Mucosa of descending colon (tissue), 3 donors: ENCODE data around the gene IMMP2L. TPM values are rescaled to one million over a fixed set of nuclear protein-coding genes. Genes with fewer than 3 reads are reported as not detected.

Source experiments
- ATAC-seq: fragments of 200-7000 bp; cut with Tn5 transposase; one replicate; pipeline ENCODE4 v1.9.1; 2020; ENCODE audit warnings: mild to moderate bottlenecking, moderate library complexity
- DNase-seq, 3 donors: peaks; one replicate each; pipeline ENCODE4 v3.0.0-alpha.2; 2020
- H3K36me3 ChIP-seq: fragments of 200-600 bp; one replicate; pipeline ENCODE4 v1.8.0; 2021; ENCODE audit warnings: low read depth, mild to moderate bottlenecking
- H3K4me1 ChIP-seq: fragments of 200-600 bp; one replicate; pipeline ENCODE4 v1.8.0; 2021; ENCODE audit warnings: low read depth, mild to moderate bottlenecking
- H3K4me3 ChIP-seq: fragments of 200-600 bp; one replicate; pipeline ENCODE4 v1.8.0; 2021; ENCODE audit warnings: mild to moderate bottlenecking
- H3K9me3 ChIP-seq: fragments of 200-600 bp; one replicate; pipeline ENCODE4 v1.8.0; 2021; ENCODE audit warnings: mild to moderate bottlenecking
- CTCF ChIP-seq: fragments of 200-600 bp; IDR thresholded peaks from one replicate; pipeline ENCODE4 v1.8.0; 2022; ENCODE audit warnings: antibody characterized with exemption, mild to moderate bottlenecking
- intact Hi-C, 2 donors: fragments of 100-400 bp; cut with DNase I in 1 of 2; cut with micrococcal nuclease in 1 of 2; formaldehyde crosslinking; loops; one replicate each; pipeline versions ENCODE4 v1.11.0 to v1.11.1; 2022; cut with DNase I, micrococcal nuclease
- total RNA-seq, 3 donors: library from RNA; stranded (reverse); fragmentation: NEBNext Ultra II Directional in 2 of 3; extraction: Animal tissue kit (Norgen Biotek cat#: 25700) in 2 of 3; gene quantifications; one replicate each; pipeline versions ENCODE4 v1.2.1 to v1.2.4, GENCODE V29; 2021 to 2023
- donor health status: DM: no; HTN: no; CAD: no; lungs with moderate emphysema.
- donor health status: DM: no; HTN: no; CAD: no.
- donor health status: DM: no; HTN: yes; CAD: no.

IMMP2L gene
- total RNA-seq, 3 donors from 2014 or later, result 12.1 to 20.7 (median 17.7) TPM

- H3K36me3 ChIP-seq, result no peaks in the 10 kb centered on the region
- ATAC-seq (no peak), DNase-seq (no peak)
- no peaks in the 10 kb centered on the region for H3K4me1 ChIP-seq
- no peak for TF ChIP-seq CTCF
- no peaks in the 10 kb centered on the region for H3K9me3 ChIP-seq
- intact Hi-C loops, result no loop called here
- no peak overlapping the region for H3K4me3 ChIP-seq
These were observed 685.3 kb downstream of the IMMP2L start for GRCh38 chr7:110877016-110877415.

- H3K4me3 ChIP-seq, result no peak overlapping the region
- no peaks in the 10 kb centered on the region for H3K36me3 ChIP-seq
- no peaks in the 10 kb centered on the region for H3K9me3 ChIP-seq
- no peak for DNase-seq
- no peak for ATAC-seq
- no peaks in the 10 kb centered on the region for H3K4me1 ChIP-seq
- TF ChIP-seq CTCF, result no peak
- intact Hi-C loops, result no loop called here
These were observed 686.9 kb downstream of the IMMP2L start for GRCh38 chr7:110875346-110875745.

GRCh38 chr7:110871856-110872255, 690.4 kb downstream of the IMMP2L start:
- intact Hi-C loops, result no loop called here
- no peak for TF ChIP-seq CTCF
- ATAC-seq (no peak), DNase-seq (no peak)
- Histone ChIP-seq H3K36me3 (no peaks in the 10 kb centered on the region), H3K4me3 (no peak overlapping the region), H3K9me3 (no peaks in the 10 kb centered on the region), H3K4me1 (no peaks in the 10 kb centered on the region)

GRCh38 chr7:110870926-110871325, 691.4 kb downstream of the IMMP2L start:
- intact Hi-C loops, result no loop called here

GRCh38 chr7:110868458-110868857, 693.8 kb downstream of the IMMP2L start:
- Histone ChIP-seq H3K9me3 (no peaks in the 10 kb centered on the region), H3K4me3 (no peak overlapping the region), H3K36me3 (no peaks in the 10 kb centered on the region), H3K4me1 (no peaks in the 10 kb centered on the region)
- TF ChIP-seq CTCF, result no peak
- DNase-seq (no peak), ATAC-seq (no peak)
- intact Hi-C loops, result no loop called here

More at GRCh38 chr7:110870926-110871325, 691.4 kb downstream of the IMMP2L start:
- no peak overlapping the region for H3K4me3 ChIP-seq
- no peaks in the 10 kb centered on the region for H3K36me3 ChIP-seq
- H3K9me3 ChIP-seq, result no peaks in the 10 kb centered on the region
- TF ChIP-seq CTCF, result no peak
- no peak for ATAC-seq
- no peaks in the 10 kb centered on the region for H3K4me1 ChIP-seq
- no peak for DNase-seq

GRCh38 chr7:110867771-110868170, 694.5 kb downstream of the IMMP2L start:
- ATAC-seq, result no peak
- Histone ChIP-seq H3K4me3 (no peak overlapping the region), H3K9me3 (no peaks in the 10 kb centered on the region), H3K36me3 (no peaks in the 10 kb centered on the region), H3K4me1 (no peaks in the 10 kb centered on the region)
- intact Hi-C loops, result no loop called here
- TF ChIP-seq CTCF, result no peak
- DNase-seq, result no peak
